ENCODE measurements around the gene DEFB113.
"Not testable (repeated sequence)": the region's sequence is repeated elsewhere in the genome, so short reads cannot be mapped to it uniquely, and the experiment has no call there.

DEFB113 gene
- 0 reads per million in 2 donors for total RNA-seq

GRCh38 chr6:49969605-49970004 is at the start of gene DEFB113:
TSS of gene DEFB113 (minus strand) at chr6:49969625. CDS start at chr6:49969625, 0 bp downstream.
- DNase-seq, result no peak

- DNase-seq, result no peak
Measured at GRCh38 chr6:50007819-50008218, 38.4 kb upstream of the DEFB113 start.

GRCh38 chr6:50003139-50003538 is 33.7 kb upstream of the DEFB113 start:
- no peak for DNase-seq

GRCh38 chr6:49995278-49995677 is 25.9 kb upstream of the DEFB113 start:
- DNase-seq, result no peak

GRCh38 chr6:49988900-49989299 is 19.5 kb upstream of the DEFB113 start:
- no peak for DNase-seq

- no peak for DNase-seq
Measured at GRCh38 chr6:49987749-49988148, 18.3 kb upstream of the DEFB113 start.

- no peak for DNase-seq
Measured at GRCh38 chr6:49986551-49986950, 17.1 kb upstream of the DEFB113 start.

- DNase-seq, result no peak
Measured at GRCh38 chr6:49982046-49982445, 12.6 kb upstream of the DEFB113 start.

GRCh38 chr6:49980898-49981297 is 11.5 kb upstream of the DEFB113 start:
- DNase-seq, result no peak

GRCh38 chr6:49979584-49979983 is 10.2 kb upstream of the DEFB113 start:
- DNase-seq, result no peak

GRCh38 chr6:49978332-49979226 is 9.2 kb upstream of the DEFB113 start:
- no peak for DNase-seq

- no peak for DNase-seq
Measured at GRCh38 chr6:49966823-49967222, 2.6 kb downstream of the DEFB113 start.

- DNase-seq, result no peak
Measured at GRCh38 chr6:49966334-49966733, 3.1 kb downstream of the DEFB113 start.

GRCh38 chr6:49964064-49964463 is 5.4 kb downstream of the DEFB113 start, which contains the start of gene DEFB114:
TSS of gene DEFB114 (minus strand) at chr6:49964164. CDS start at chr6:49964105, 59 bp downstream.
- no peak for DNase-seq

- no peak for DNase-seq
Measured at GRCh38 chr6:49958180-49958579, 11.2 kb downstream of the DEFB113 start.

- no peak for DNase-seq
Measured at GRCh38 chr6:49955847-49956246, 13.6 kb downstream of the DEFB113 start.

GRCh38 chr6:49951926-49952325 is 17.5 kb downstream of the DEFB113 start:
- no peak for DNase-seq

- DNase-seq, result no peak
Measured at GRCh38 chr6:49950415-49950751, 19.0 kb downstream of the DEFB113 start.

GRCh38 chr6:49949062-49949461 is 20.4 kb downstream of the DEFB113 start:
- DNase-seq, result no peak

- DNase-seq, result no peak
Measured at GRCh38 chr6:49946835-49947234, 22.6 kb downstream of the DEFB113 start.

GRCh38 chr6:49944068-49944467 is 25.4 kb downstream of the DEFB113 start:
- DNase-seq, result not testable (repeated sequence)

- DNase-seq, result no peak
Measured at GRCh38 chr6:49939993-49940498, 29.4 kb downstream of the DEFB113 start.

GRCh38 chr6:49937811-49938210 is 31.6 kb downstream of the DEFB113 start:
- DNase-seq, result no peak

GRCh38 chr6:49937017-49937416 is 32.4 kb downstream of the DEFB113 start:
- DNase-seq, result no peak

All from T-helper 9 cell (primary cell).